H9 (cell line): ENCODE measurements around the gene MYDGF. TPM values are rescaled to one million over a fixed set of nuclear protein-coding genes. Genes with fewer than 3 reads are reported as not detected.

Experiments
- DNase-seq: peaks from one replicate; pipeline ENCODE4 v3.0.0-alpha.2; 2017
- H2AFZ ChIP-seq: one replicate; pipeline ENCODE4 v1.6.1; 2013; ENCODE audit warnings: mild to moderate bottlenecking, low read length, control low read depth, moderate library complexity
- H2AK5ac ChIP-seq: 2 replicates; pipeline ENCODE4 v1.6.1; 2013; ENCODE audit warnings: low read length, control low read depth, mixed read lengths; ENCODE audit not compliant: insufficient read length
- H2BK120ac ChIP-seq: one replicate; pipeline ENCODE4 v1.6.1; 2013; ENCODE audit warnings: low read depth, mild to moderate bottlenecking, low read length, control low read depth, inconsistent platforms; ENCODE audit not compliant: poor library complexity, severe bottlenecking
- H2BK12ac ChIP-seq: 2 replicates; pipeline ENCODE4 v1.6.1; 2013; ENCODE audit warnings: low read length, control low read depth, mixed read lengths, low read depth; ENCODE audit not compliant: insufficient read length
- H2BK15ac ChIP-seq: 2 replicates; pipeline ENCODE4 v1.6.1; 2013; ENCODE audit warnings: low read depth, low read length, control low read depth
- H2BK20ac ChIP-seq: one replicate; pipeline ENCODE4 v1.6.1; 2013; ENCODE audit warnings: low read depth, mild to moderate bottlenecking, low read length, control low read depth, inconsistent platforms; ENCODE audit not compliant: poor library complexity, severe bottlenecking
- H2BK5ac ChIP-seq: 2 replicates; pipeline ENCODE4 v1.6.1; 2013; ENCODE audit warnings: low read length, control low read depth, mixed read lengths; ENCODE audit not compliant: insufficient read length
- H3K14ac ChIP-seq: 2 replicates; pipeline ENCODE4 v1.6.1; 2013; ENCODE audit warnings: low read length, control low read depth; ENCODE audit not compliant: insufficient read depth
- H3K18ac ChIP-seq: 2 replicates; pipeline ENCODE4 v1.6.1; 2013; ENCODE audit warnings: low read depth, mild to moderate bottlenecking, mixed read lengths, low read length, control low read depth; ENCODE audit not compliant: insufficient read length
- H3K23ac ChIP-seq: 2 replicates; pipeline ENCODE4 v1.6.1; 2013; ENCODE audit warnings: low read length, control low read depth, mixed read lengths, low read depth; ENCODE audit not compliant: insufficient read length
- H3K23me2 ChIP-seq: 2 replicates; pipeline ENCODE4 v1.6.1; 2013; ENCODE audit warnings: low read depth, mild to moderate bottlenecking, mixed read lengths, low read length, control low read depth; ENCODE audit not compliant: insufficient read length, poor library complexity, severe bottlenecking
- H3K27ac ChIP-seq: 2 replicates; pipeline ENCODE4 v1.5.1; 2013; ENCODE audit warnings: low read length, control low read depth, mixed read lengths, low read depth; ENCODE audit not compliant: insufficient read length
- H3K27me3 ChIP-seq: 2 replicates; pipeline ENCODE4 v1.6.1; 2013; ENCODE audit warnings: low read length, control low read depth, inconsistent platforms; ENCODE audit not compliant: insufficient read depth
- H3K4ac ChIP-seq: 2 replicates; pipeline ENCODE4 v1.6.1; 2013; ENCODE audit warnings: low read depth, mild to moderate bottlenecking, control low read depth, inconsistent platforms, low read length, moderate library complexity
- H3K4me1 ChIP-seq: 2 replicates; pipeline ENCODE4 v1.6.1; 2013; ENCODE audit warnings: low read length, control low read depth, inconsistent platforms; ENCODE audit not compliant: insufficient read depth
- H3K4me2 ChIP-seq: 2 replicates; pipeline ENCODE4 v1.6.1; 2013; ENCODE audit warnings: low read length, control low read depth, mixed read lengths; ENCODE audit not compliant: insufficient read length, insufficient read depth
- H3K56ac ChIP-seq: 2 replicates; pipeline ENCODE4 v1.6.1; 2013; ENCODE audit warnings: low read depth, mild to moderate bottlenecking, mixed read lengths, low read length, control low read depth; ENCODE audit not compliant: insufficient read length
- H3K79me1 ChIP-seq: 2 replicates; pipeline ENCODE4 v1.6.1; 2013; ENCODE audit warnings: low read depth, mild to moderate bottlenecking, moderate library complexity, low read length, control low read depth, inconsistent platforms; ENCODE audit not compliant: insufficient read depth, poor library complexity, severe bottlenecking
- H3K79me2 ChIP-seq: 2 replicates; pipeline ENCODE4 v1.6.1; 2013; ENCODE audit warnings: low read length, control low read depth, inconsistent platforms; ENCODE audit not compliant: insufficient read depth
- H3K9ac ChIP-seq: 2 replicates; pipeline ENCODE4 v1.6.1; 2013; ENCODE audit warnings: low read length, control low read depth, mixed read lengths; ENCODE audit not compliant: insufficient read length; ENCODE audit errors: extremely low read depth
- H3K9me3 ChIP-seq: one replicate; pipeline ENCODE4 v1.6.1; 2013; ENCODE audit warnings: low read depth, low read length, inconsistent platforms; ENCODE audit not compliant: control insufficient read depth
- H3T11ph ChIP-seq: one replicate; pipeline ENCODE4 v1.6.1; 2013; ENCODE audit warnings: mild to moderate bottlenecking, low read length, control low read depth, inconsistent platforms
- H4K20me1 ChIP-seq: one replicate; pipeline ENCODE4 v1.6.1; 2013; ENCODE audit not compliant: control insufficient read depth, insufficient read length, insufficient read depth
- H4K5ac ChIP-seq: 2 replicates; pipeline ENCODE4 v1.6.1; 2013; ENCODE audit warnings: low read depth, mild to moderate bottlenecking, mixed read lengths, low read length, control low read depth; ENCODE audit not compliant: insufficient read length
- H4K8ac ChIP-seq: replicated peaks from 2 replicates; pipeline ENCODE4 v1.6.1; 2013; ENCODE audit warnings: low read length, control low read depth, mixed read lengths, low read depth; ENCODE audit not compliant: insufficient read length
- H4K91ac ChIP-seq: 2 replicates; pipeline ENCODE4 v1.6.1; 2013; ENCODE audit warnings: low read depth, mild to moderate bottlenecking, moderate library complexity, mixed read lengths, low read length, control low read depth; ENCODE audit not compliant: insufficient read length
- H3K27ac Mint-ChIP-seq, 3 experiments: 2 replicates in 2 of 3; 3 replicates in 1 of 3; pipeline ENCODE4 v1.8.0; 2020 to 2021; ENCODE audit warnings: mixed read lengths in 3 of 3, mild to moderate bottlenecking in 1 of 3, moderate library complexity in 1 of 3
- H3K27me3 Mint-ChIP-seq: 2 replicates; pipeline ENCODE4 v1.8.0; 2021; ENCODE audit warnings: low read depth, mild to moderate bottlenecking, moderate library complexity, mixed read lengths
- H3K36me3 Mint-ChIP-seq, 3 experiments: 2 replicates in 2 of 3; 3 replicates in 1 of 3; pipeline ENCODE4 v1.8.0; 2020 to 2021; ENCODE audit warnings: low read depth in 3 of 3, mixed read lengths in 3 of 3; ENCODE audit not compliant: insufficient read depth in 1 of 3
- H3K4me1 Mint-ChIP-seq, 2 experiments: 2 replicates each; pipeline ENCODE4 v1.8.0; 2020; ENCODE audit warnings: mixed read lengths in 2 of 2
- H3K4me3 Mint-ChIP-seq, 2 experiments: 2 replicates in 1 of 2; 3 replicates in 1 of 2; pipeline ENCODE4 v1.8.0; 2020 to 2021; ENCODE audit warnings: mild to moderate bottlenecking in 2 of 2, mixed read lengths in 2 of 2, moderate library complexity in 1 of 2
- H3K9me3 Mint-ChIP-seq, 2 experiments: 2 replicates in 1 of 2; 3 replicates in 1 of 2; pipeline ENCODE4 v1.8.0; 2020; ENCODE audit warnings: mild to moderate bottlenecking in 2 of 2, mixed read lengths in 2 of 2, moderate library complexity in 1 of 2
- WGBS: extraction: QIAGEN DNeasy Blood & Tissue Kit; methylation state at CpG from one replicate; pipeline ENCODE4 v1.1.7; 2013; ENCODE audit warnings: missing lambda C conversion rate, low lambda C conversion rate, mixed read lengths; ENCODE audit not compliant: insufficient read length; ENCODE audit errors: extremely low coverage; 5-methylcytosine and 5-hydroxymethylcytosine counted together
- total RNA-seq: library from RNA; stranded (reverse); gene quantifications from 2 replicates; pipeline ENCODE4 v1.2.1, GENCODE V29; 2021
- TF ChIP-seq, protein P1 (sequence below): fragments of 200-600 bp; sonication (generic); conservative IDR thresholded peaks from 3 replicates; pipeline ENCODE4 v1.8.0; 2021; ENCODE audit warnings: antibody characterized with exemption, mild to moderate bottlenecking

The MYDGF gene
- total RNA-seq, 1 experiment from 2014 or later, result 43.4 TPM

- Mint-ChIP-seq H3K27me3 (peaks cover 7% of the 10 kb centered on the region), H3K36me3 (no peaks in the 10 kb centered on the region; a peak in 1 of 7 replicates), H3K4me1 (peaks cover 7 to 23% of the 10 kb centered on the region in 2 experiments), H3K4me3 (no peak overlapping the region), H3K27ac (peak overlapping the region in 1 of 3 experiments; percentile 15; a peak in 2 of 7 replicates), H3K9me3 (0 out of 5 replicates have a peak, but pooled peaks cover 0 to 3% of the 10 kb centered on the region in 2 experiments)
- Histone ChIP-seq H2BK5ac (no peak overlapping the region), H3K27ac (no peak overlapping the region), H3K9me3 (no peaks in the 10 kb centered on the region), H3K14ac (no peak overlapping the region), H3K4ac (no peak overlapping the region), H3K23ac (no peak overlapping the region), H2BK15ac (no peak overlapping the region), H2BK12ac (no peak overlapping the region), H4K5ac (no peak overlapping the region), H3K79me1 (no peaks in the 10 kb centered on the region), H3T11ph (no peak overlapping the region), H3K4me2 (no peak overlapping the region), H3K79me2 (no peaks in the 10 kb centered on the region), H2AFZ (peak overlapping the region; percentile 91), H3K9ac (no peak overlapping the region), H3K27me3 (no peaks in the 10 kb centered on the region), H4K20me1 (no peaks in the 10 kb centered on the region), H2AK5ac (no peak overlapping the region), H4K8ac (no peak overlapping the region), H4K91ac (no peak overlapping the region), H3K56ac (no peak overlapping the region), H3K18ac (no peak overlapping the region), H2BK120ac (no peak overlapping the region), H3K23me2 (no peaks in the 10 kb centered on the region), H2BK20ac (peak overlapping the region; percentile 29), H3K4me1 (no peaks in the 10 kb centered on the region)
- no CpG with 5 or more reads among the region's 6 CpGs for WGBS
- peak; percentile 87 for DNase-seq
- TF ChIP-seq, protein P1, sequence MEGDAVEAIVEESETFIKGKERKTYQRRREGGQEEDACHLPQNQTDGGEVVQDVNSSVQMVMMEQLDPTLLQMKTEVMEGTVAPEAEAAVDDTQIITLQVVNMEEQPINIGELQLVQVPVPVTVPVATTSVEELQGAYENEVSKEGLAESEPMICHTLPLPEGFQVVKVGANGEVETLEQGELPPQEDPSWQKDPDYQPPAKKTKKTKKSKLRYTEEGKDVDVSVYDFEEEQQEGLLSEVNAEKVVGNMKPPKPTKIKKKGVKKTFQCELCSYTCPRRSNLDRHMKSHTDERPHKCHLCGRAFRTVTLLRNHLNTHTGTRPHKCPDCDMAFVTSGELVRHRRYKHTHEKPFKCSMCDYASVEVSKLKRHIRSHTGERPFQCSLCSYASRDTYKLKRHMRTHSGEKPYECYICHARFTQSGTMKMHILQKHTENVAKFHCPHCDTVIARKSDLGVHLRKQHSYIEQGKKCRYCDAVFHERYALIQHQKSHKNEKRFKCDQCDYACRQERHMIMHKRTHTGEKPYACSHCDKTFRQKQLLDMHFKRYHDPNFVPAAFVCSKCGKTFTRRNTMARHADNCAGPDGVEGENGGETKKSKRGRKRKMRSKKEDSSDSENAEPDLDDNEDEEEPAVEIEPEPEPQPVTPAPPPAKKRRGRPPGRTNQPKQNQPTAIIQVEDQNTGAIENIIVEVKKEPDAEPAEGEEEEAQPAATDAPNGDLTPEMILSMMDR, result peak; percentile 70
These were observed 45.3 kb downstream of the MYDGF start for GRCh38 chr19:4624733-4625362.
